Measurements from ENCODE around the gene ABHD16A.

Gene ABHD16A

GRCh38 chr6:31641370-31641769, 61.8 kb downstream of the ABHD16A start:
- DNase-seq (ENCODE audit: low read depth in 2 of 2): no peak

- DNase-seq (ENCODE audit: low read depth in 2 of 2): no peak
These were observed 62.5 kb downstream of the ABHD16A start for GRCh38 chr6:31640612-31641011.

- no peak for DNase-seq (ENCODE audit: low read depth in 2 of 2)
These were observed 63.7 kb downstream of the ABHD16A start for GRCh38 chr6:31639449-31639861.

- DNase-seq (ENCODE audit: low read depth in 2 of 2): no peak
These were observed 64.1 kb downstream of the ABHD16A start for GRCh38 chr6:31639043-31639442.

Data from fibroblast of skin of left quadriceps (primary cell).